Measurements from ENCODE around the gene PIR.

Gene PIR

DNA sequence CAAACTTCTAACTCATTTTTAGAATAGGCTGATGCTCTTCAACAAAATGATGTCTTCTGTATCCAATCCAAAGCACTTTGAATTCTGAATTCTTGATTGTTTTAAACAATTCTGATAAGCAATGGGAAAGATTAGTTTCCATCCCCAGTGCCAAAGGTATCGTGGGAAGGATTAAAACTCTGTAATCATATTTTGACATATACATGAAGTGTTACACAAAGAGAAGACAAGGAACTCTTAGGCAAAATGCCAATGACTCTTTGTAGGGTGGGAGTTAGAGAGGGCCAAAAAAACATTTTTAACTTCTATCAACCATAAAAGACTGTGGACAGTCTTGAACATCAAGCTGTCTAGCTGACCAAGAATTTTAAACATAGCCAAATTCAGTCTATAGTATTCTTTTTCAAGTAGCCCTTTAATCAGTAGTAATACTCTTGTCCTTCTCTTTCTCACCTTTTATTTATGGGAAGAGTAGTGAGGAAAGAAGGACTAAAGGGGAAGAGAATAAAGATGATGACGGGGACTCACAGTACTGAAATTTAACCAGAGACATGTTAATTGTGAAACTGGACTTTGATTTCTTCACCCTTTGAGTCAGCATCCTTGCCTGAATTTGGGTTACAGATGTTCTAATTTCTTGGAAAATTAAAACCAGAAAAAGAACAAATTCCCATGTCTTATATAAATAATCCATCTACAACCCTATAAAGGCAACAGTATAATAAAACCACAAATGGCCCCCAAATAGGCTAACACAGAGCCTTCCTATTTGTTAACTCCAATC lies 57.1 kb downstream of the PIR start:
- in situ Hi-C loops (cut with HindIII; ENCODE audit: low sequenced_read_pairs): no loop called here
- TF ChIP-seq CTCF (IDR thresholded peaks at IDR 0.05; ENCODE audit: low read depth, low read length): no peak
- no peak overlapping the region for H3K4me3 ChIP-seq (ENCODE audit: low read depth, low read length)
- DNase-seq (ENCODE audit: low read depth, low spot score): no peak

- no peak overlapping the region for H3K4me3 ChIP-seq (ENCODE audit: low read depth, low read length)
- in situ Hi-C loops (cut with HindIII; ENCODE audit: low sequenced_read_pairs): no loop called here
- DNase-seq (ENCODE audit: low read depth, low spot score): no peak
- TF ChIP-seq CTCF (IDR thresholded peaks at IDR 0.05; ENCODE audit: low read depth, low read length): no peak
These were observed 58.9 kb downstream of the PIR start for GRCh38 chrX:15434205-15434604.

DNA sequence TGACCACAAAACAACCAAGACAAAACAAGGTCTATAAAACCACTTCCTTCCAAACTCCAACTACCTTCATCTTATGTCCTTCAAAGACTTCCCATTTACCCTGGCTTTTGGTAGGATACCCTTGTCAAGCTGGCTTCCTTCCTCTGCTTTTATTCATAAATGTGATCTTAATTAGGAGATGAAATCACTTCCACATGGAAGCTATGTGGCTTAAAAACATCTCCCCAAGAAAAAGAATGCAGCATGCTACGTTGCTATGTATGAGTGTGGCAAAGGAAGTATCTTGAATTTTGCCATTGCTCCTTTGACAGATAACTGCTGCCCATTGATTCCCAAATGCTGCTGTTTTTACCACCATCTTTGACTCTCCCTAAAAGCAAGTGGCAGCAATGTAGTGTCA lies 62.5 kb downstream of the PIR start:
- in situ Hi-C loops (cut with HindIII; ENCODE audit: low sequenced_read_pairs): no loop called here
- TF ChIP-seq CTCF (IDR thresholded peaks at IDR 0.05; ENCODE audit: low read depth, low read length): no peak
- no peak for DNase-seq (ENCODE audit: low read depth, low spot score)
- H3K4me3 ChIP-seq (ENCODE audit: low read depth, low read length): no peak overlapping the region

GRCh38 chrX:15430076-15430475 lies 63.1 kb downstream of the PIR start:
- in situ Hi-C loops (cut with HindIII; ENCODE audit: low sequenced_read_pairs): no loop called here
- DNase-seq (ENCODE audit: low read depth, low spot score): no peak
- H3K4me3 ChIP-seq (ENCODE audit: low read depth, low read length): no peak overlapping the region
- no peak for TF ChIP-seq CTCF (IDR thresholded peaks at IDR 0.05; ENCODE audit: low read depth, low read length)

- no peak for TF ChIP-seq CTCF (IDR thresholded peaks at IDR 0.05; ENCODE audit: low read depth, low read length)
- DNase-seq (ENCODE audit: low read depth, low spot score): no peak
- no peak overlapping the region for H3K4me3 ChIP-seq (ENCODE audit: low read depth, low read length)
- in situ Hi-C loops (cut with HindIII; ENCODE audit: low sequenced_read_pairs): no loop called here
These were observed 68.1 kb downstream of the PIR start for GRCh38 chrX:15425024-15425423.

- in situ Hi-C loops (cut with HindIII; ENCODE audit: low sequenced_read_pairs): no loop called here
- H3K4me3 ChIP-seq (ENCODE audit: low read depth, low read length): no peak overlapping the region
- TF ChIP-seq CTCF (IDR thresholded peaks at IDR 0.05; ENCODE audit: low read depth, low read length): no peak
- DNase-seq (ENCODE audit: low read depth, low spot score): no peak
These were observed 74.4 kb downstream of the PIR start for GRCh38 chrX:15418707-15419181.
